Measurements from ENCODE around the gene AP1G2. TPM values are rescaled to one million over a fixed set of nuclear protein-coding genes. Genes with fewer than 3 reads are reported as not detected.

AP1G2 gene
- total RNA-seq, 2 donors from 2014 or later = 150 to 237 TPM

GRCh38 chr14:23544511-23545447, 22.8 kb downstream of the AP1G2 start:
- no peak for DNase-seq
- no peak overlapping the region for H3K27ac ChIP-seq
- intact Hi-C loops (cut with DNase I) = no loop called here
- WGBS, 2 donors = 67 to 71% methylated on average over 24 to 25 of the region's 25 CpGs
- H3K9me3 ChIP-seq = no peaks in the 10 kb centered on the region
- TF ChIP-seq POLR2A (IDR thresholded peaks at IDR 0.05) (no peak), CTCF (IDR thresholded peaks at IDR 0.05) (no peak)
- no peaks in the 10 kb centered on the region for H3K36me3 ChIP-seq (replicated peaks in 1 of 2; ENCODE audit: insufficient read depth in 1 of 2, low read depth in 2 of 2)
- H3K27me3 ChIP-seq = no peaks in the 10 kb centered on the region
- ATAC-seq = no peak
- H3K4me3 ChIP-seq = no peak overlapping the region
- no peaks in the 10 kb centered on the region for H3K4me1 ChIP-seq

- Histone ChIP-seq H3K9me3 (no peaks in the 10 kb centered on the region), H3K4me3 (no peak overlapping the region), H3K27ac (no peak overlapping the region), H3K4me1 (no peaks in the 10 kb centered on the region), H3K27me3 (no peaks in the 10 kb centered on the region), H3K36me3 (replicated peaks in 1 of 2; ENCODE audit: insufficient read depth in 1 of 2, low read depth in 2 of 2) (no peaks in the 10 kb centered on the region)
- no peak for DNase-seq
- no peak for ATAC-seq
- no peak for TF ChIP-seq CTCF (IDR thresholded peaks at IDR 0.05)
- no peak for TF ChIP-seq POLR2A (IDR thresholded peaks at IDR 0.05)
- intact Hi-C loops (cut with DNase I) = no loop called here
- 89 to 98% methylated on average over 5 of the region's 5 CpGs for WGBS, 2 donors
These were observed 24.2 kb downstream of the AP1G2 start for GRCh38 chr14:23543403-23543802.

- DNase-seq = no peak
- Histone ChIP-seq H3K27ac (no peak overlapping the region), H3K27me3 (no peaks in the 10 kb centered on the region), H3K9me3 (no peaks in the 10 kb centered on the region), H3K36me3 (replicated peaks in 1 of 2; ENCODE audit: insufficient read depth in 1 of 2, low read depth in 2 of 2) (no peaks in the 10 kb centered on the region), H3K4me1 (no peaks in the 10 kb centered on the region), H3K4me3 (no peak overlapping the region)
- intact Hi-C loops (cut with DNase I) = no loop called here
- WGBS, 2 donors = 72 to 95% methylated on average over 5 of the region's 5 CpGs
- ATAC-seq = no peak
- no peak for TF ChIP-seq POLR2A (IDR thresholded peaks at IDR 0.05)
These were observed 25.3 kb downstream of the AP1G2 start for GRCh38 chr14:23542261-23542660.

DNA sequence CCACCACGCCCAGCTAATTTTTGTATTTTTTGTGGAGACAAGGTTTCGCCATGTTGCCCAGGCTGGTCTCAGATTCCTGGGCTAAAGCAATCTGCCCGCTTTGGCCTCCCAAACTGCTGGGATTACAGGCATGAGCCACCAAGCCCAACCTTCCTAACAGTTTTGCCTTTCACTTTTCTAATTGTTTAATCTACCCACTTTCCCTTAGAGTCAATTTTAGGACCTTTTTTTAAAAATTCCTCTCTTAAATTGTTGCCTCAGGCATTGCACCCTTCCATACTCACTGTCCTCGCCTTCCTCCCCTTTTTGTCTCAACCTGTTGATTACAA, 27.5 kb downstream of the AP1G2 start:
- TF ChIP-seq CTCF (IDR thresholded peaks at IDR 0.05) = no peak
- TF ChIP-seq POLR2A (IDR thresholded peaks at IDR 0.05) = no peak
- Histone ChIP-seq H3K36me3 (replicated peaks in 1 of 2; ENCODE audit: insufficient read depth in 1 of 2, low read depth in 2 of 2) (no peaks in the 10 kb centered on the region), H3K4me1 (no peaks in the 10 kb centered on the region), H3K4me3 (no peak overlapping the region), H3K27ac (no peak overlapping the region), H3K27me3 (no peaks in the 10 kb centered on the region), H3K9me3 (no peaks in the 10 kb centered on the region)
- WGBS, 2 donors = 65 to 68% methylated on average over 4 of the region's 4 CpGs
- DNase-seq (no peak), ATAC-seq (no peak)
- intact Hi-C loops (cut with DNase I) = no loop called here

DNA sequence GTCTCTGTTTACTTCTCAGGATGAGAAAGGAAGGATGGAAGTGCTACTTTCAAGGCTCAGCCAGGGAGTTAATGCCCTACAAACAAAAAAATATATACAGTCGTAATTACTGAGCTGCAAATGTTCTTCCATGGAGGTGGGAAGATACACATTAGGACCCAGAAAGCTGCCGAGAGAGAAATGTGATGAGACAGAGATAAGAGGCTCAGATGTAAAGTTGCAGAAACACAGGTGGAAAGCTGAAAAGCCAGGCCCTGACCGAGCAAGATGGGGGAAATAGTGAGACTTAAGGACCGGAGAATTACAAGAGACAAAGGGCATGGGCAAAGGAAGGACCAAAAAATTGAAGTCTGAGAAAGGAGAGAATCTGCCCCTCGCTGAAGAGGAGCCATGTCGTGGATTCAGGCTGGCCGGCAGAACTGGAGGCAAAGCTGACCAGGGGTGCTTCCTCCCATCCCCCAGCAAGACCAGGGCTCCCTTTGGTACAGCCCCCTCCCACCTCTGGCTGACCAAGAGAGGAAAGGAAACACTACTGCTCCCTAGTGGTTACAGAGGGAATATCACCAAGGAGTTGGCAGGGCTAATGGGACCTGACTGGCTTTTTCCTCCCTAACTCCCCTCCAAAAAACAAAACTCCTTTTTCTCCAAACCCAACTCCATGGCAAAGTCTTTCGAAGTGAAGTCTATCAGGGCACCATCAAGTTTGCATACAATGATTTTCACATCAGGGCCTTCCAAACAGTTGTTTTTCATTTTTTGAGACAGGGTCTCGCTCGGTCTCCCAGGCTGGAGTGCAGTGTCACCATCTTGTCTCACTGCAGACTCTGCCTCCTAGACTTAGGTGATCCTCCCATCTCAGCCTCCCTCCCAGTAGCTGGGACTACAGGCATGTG, 28.1 kb downstream of the AP1G2 start:
- Histone ChIP-seq H3K4me3 (no peak overlapping the region), H3K27me3 (no peaks in the 10 kb centered on the region), H3K36me3 (replicated peaks in 1 of 2; ENCODE audit: insufficient read depth in 1 of 2, low read depth in 2 of 2) (no peaks in the 10 kb centered on the region), H3K4me1 (no peaks in the 10 kb centered on the region), H3K27ac (no peak overlapping the region), H3K9me3 (no peaks in the 10 kb centered on the region)
- TF ChIP-seq POLR2A (IDR thresholded peaks at IDR 0.05) (no peak), CTCF (IDR thresholded peaks at IDR 0.05) (peak; percentile 58 to 76 (median 66))
- intact Hi-C loops (cut with DNase I) = no loop called here
- ATAC-seq (peak; percentile 84), DNase-seq (peak in 1 of 4 donors; percentile 34)
- 37 to 40% methylated on average over 10 of the region's 10 CpGs for WGBS, 2 donors

All from body of pancreas (tissue), 4 donors.